Testis (tissue), 2 donors: ENCODE measurements around the gene PBX2.

Source experiments
- POLR2A ChIP-seq: fragments of 450-650 bp; IDR thresholded peaks from one replicate; pipeline ENCODE4 v1.6.1; 2017; ENCODE audit warnings: antibody characterized with exemption, mild to moderate bottlenecking, moderate library complexity
- TF ChIP-seq, protein P1 (sequence below), 3 experiments: fragments of 450-650 bp in 2 of 3; fragments of 200-600 bp in 1 of 3; sonication (generic) in 1 of 3; IDR thresholded peaks; one replicate each; pipeline ENCODE4 v1.5.1; 2016 to 2019; ENCODE audit warnings: antibody characterized with exemption in 3 of 3, mild to moderate bottlenecking in 2 of 3, moderate library complexity in 1 of 3

DNA sequence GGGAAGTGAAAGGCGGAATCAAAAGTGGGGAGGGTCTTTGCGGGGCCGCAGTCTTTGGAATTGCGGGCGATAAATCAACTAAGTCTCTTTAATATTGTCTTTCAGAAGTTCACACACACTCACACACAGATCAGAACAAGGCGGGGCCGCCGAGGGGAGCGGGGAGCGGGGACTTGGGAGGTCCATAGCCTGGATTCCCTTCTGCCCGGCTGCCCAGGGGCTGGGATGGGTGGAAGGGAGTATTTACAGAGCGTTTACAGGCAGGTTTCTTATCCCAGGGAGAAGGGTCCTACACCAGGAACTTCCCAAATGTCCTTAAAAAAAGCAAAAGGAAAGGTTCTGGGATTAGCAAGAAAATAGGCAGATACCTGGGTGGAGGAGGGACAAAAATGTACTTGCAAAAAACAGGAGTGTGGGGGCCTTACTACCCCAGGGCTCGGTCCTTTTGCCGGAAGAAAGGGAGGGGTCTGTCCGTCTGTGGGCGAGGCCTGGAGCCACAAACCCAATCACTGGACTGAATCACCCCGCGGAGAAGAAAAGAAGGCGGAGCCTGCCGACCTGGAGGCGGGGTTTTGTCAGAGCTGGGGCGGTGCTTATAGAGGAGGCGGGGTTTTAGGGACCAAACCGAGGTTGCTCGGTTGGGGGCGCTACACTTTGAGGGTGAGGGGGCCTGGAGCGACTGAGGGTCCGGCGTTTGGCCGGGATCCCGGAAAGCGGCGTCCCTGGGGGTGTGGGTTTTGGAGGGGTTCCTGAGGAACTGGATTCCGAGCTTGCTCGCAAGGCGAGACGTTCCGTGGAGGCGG lies 41.5 kb downstream of the PBX2 start:
- TF ChIP-seq, protein P1, sequence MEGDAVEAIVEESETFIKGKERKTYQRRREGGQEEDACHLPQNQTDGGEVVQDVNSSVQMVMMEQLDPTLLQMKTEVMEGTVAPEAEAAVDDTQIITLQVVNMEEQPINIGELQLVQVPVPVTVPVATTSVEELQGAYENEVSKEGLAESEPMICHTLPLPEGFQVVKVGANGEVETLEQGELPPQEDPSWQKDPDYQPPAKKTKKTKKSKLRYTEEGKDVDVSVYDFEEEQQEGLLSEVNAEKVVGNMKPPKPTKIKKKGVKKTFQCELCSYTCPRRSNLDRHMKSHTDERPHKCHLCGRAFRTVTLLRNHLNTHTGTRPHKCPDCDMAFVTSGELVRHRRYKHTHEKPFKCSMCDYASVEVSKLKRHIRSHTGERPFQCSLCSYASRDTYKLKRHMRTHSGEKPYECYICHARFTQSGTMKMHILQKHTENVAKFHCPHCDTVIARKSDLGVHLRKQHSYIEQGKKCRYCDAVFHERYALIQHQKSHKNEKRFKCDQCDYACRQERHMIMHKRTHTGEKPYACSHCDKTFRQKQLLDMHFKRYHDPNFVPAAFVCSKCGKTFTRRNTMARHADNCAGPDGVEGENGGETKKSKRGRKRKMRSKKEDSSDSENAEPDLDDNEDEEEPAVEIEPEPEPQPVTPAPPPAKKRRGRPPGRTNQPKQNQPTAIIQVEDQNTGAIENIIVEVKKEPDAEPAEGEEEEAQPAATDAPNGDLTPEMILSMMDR (IDR thresholded peaks at IDR 0.05): no peak
- TF ChIP-seq POLR2A: no peak
